Mammary epithelial cell (primary cell): ENCODE data around the gene INPPL1.

ENCODE experiments used
- CTCF ChIP-seq, 2 donors: IDR thresholded peaks in 1 of 2; conservative IDR thresholded peaks in 1 of 2; 2 replicates each; pipeline ENCODE4 v1.5.1; 2011 to 2012; ENCODE audit warnings: inconsistent platforms in 2 of 2, low read length in 2 of 2, mild to moderate bottlenecking in 2 of 2, control low read depth in 1 of 2, low read depth in 1 of 2; ENCODE audit not compliant: insufficient read depth in 1 of 2; ENCODE audit errors: extremely low read depth in 1 of 2
- EZH2 ChIP-seq: IDR thresholded peaks from 2 replicates; pipeline ENCODE4 v1.6.1; 2012; ENCODE audit warnings: low read length, inconsistent platforms, borderline replicate concordance

DNA sequence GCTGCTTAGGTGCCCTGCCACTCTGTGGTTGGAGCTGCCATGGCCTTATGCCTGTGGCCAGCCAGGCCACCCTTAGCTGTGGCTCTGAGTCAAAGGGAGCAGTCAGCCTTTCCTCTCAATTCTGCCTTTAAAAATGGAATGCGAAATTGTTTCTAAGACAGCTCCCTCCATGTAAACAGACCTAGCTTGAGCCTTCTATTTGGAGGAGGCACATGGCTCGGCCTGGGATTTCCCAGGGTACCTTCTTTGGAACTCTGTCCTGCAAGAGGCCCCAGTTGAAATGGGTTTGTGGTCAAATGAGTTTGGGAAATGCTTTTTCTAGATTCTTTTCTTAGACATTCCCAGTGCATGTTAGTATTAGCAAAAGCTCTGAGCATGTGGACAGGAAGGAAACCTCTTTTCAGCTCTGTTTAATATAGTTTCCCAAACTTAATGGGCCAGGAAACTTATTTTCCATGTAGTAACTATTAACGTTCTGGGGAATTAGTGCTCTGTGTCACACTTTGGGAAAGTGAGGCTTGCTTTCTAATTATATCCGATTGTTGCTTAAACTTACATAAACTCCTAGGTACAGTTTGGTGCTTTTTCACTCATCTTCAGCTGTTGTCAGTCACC, 11.6 kb downstream of the INPPL1 start:
- TF ChIP-seq CTCF (conservative IDR thresholded peaks at IDR 0.05 in 1 of 2, IDR thresholded peaks at IDR 0.05 in 1 of 2; ENCODE audit: extremely low read depth in 1 of 2, insufficient read depth in 1 of 2, low read depth in 1 of 2, low read length in 2 of 2) (no peak), EZH2 (no peak)
